GM12878 (cell line): Measurements from ENCODE around the gene RAD18. TPM values are rescaled to one million over a fixed set of nuclear protein-coding genes. Genes with fewer than 3 reads are reported as not detected.

Source experiments
- ATAC-seq: fragments of 200-7000 bp; cut with Tn5 transposase; 3 replicates; pipeline ENCODE4 v1.9.1; 2020; ENCODE audit warnings: mild to moderate bottlenecking, moderate library complexity
- BruUV-seq: library from RNA; stranded (reverse); fragments of 400-500 nt; replicated peaks from 2 replicates; lab custom pipeline; 2021; lab: Mats Ljungman, UMichigan
- CTCF ChIA-PET: fragments of 300-600 bp; sonication (Branson Sonifier 250); formaldehyde crosslinking; extraction: SDS; loops from one replicate; lab custom pipeline; 2021; ENCODE audit warnings: inconsistent platforms; lab: Yijun Ruan, JAX
- POLR2A ChIA-PET: fragments of 350-600 bp; formaldehyde crosslinking; extraction: SDS; loops from one replicate; lab custom pipeline; 2021; ENCODE audit warnings: inconsistent platforms; lab: Charles Lee
- RAD21 ChIA-PET: fragments of 300-600 bp; sonication (Branson Sonifier 250); formaldehyde crosslinking; loops from one replicate; lab custom pipeline; 2023; ENCODE audit warnings: antibody characterized with exemption; ENCODE audit not compliant: unreplicated experiment; lab: Charles Lee
- SMC1A ChIA-PET: fragments of 300-600 bp; sonication (Branson Sonifier 250); formaldehyde crosslinking; loops from one replicate; lab custom pipeline; 2023; ENCODE audit not compliant: unreplicated experiment, uncharacterized antibody; lab: Charles Lee
- DNase-seq: peaks from one replicate; pipeline ENCODE4 v3.0.0-alpha.2; 2011; ENCODE audit warnings: low read depth, low spot score
- FAIRE-seq: peaks from 3 replicates; lab custom pipeline; 2011; peaks lifted over from hg19 to GRCh38; lab: Jason Lieb, UNC
- H2AFZ ChIP-seq: 2 replicates; pipeline ENCODE4 v1.6.0; 2011; ENCODE audit warnings: low read depth, low read length, control low read depth; ENCODE audit not compliant: control insufficient read depth
- H3K27ac ChIP-seq: 2 replicates; pipeline ENCODE4 v1.5.1; 2011; ENCODE audit warnings: control low read depth; ENCODE audit not compliant: control insufficient read depth, insufficient read depth
- H3K27me3 ChIP-seq, 2 experiments: replicated peaks in 1 of 2; 2 replicates each; pipeline versions ENCODE4 v1.6.0 to v1.6.1; 2011; ENCODE audit warnings: low read length in 1 of 2; ENCODE audit not compliant: control insufficient read depth in 2 of 2, insufficient read depth in 2 of 2
- H3K36me3 ChIP-seq, 2 experiments: 2 replicates each; pipeline ENCODE4 v1.5.1; 2011; ENCODE audit warnings: low read length in 1 of 2; ENCODE audit not compliant: control insufficient read depth in 2 of 2, insufficient read depth in 2 of 2
- H3K4me1 ChIP-seq: 2 replicates; pipeline ENCODE4 v1.6.1; 2011; ENCODE audit warnings: mild to moderate bottlenecking, low read length, moderate library complexity, mixed read lengths; ENCODE audit not compliant: control insufficient read depth, insufficient read depth
- H3K4me2 ChIP-seq: 2 replicates; pipeline ENCODE4 v1.6.0; 2011; ENCODE audit warnings: control low read depth; ENCODE audit not compliant: control insufficient read depth, insufficient read depth
- H3K4me3 ChIP-seq: fragments of 200-600 bp; sonication (generic); 2 replicates; pipeline ENCODE4 v1.5.1; 2016
- H3K79me2 ChIP-seq: 2 replicates; pipeline ENCODE4 v1.6.0; 2011; ENCODE audit warnings: low read length; ENCODE audit not compliant: control insufficient read depth, insufficient read depth
- H3K9ac ChIP-seq: 2 replicates; pipeline ENCODE4 v1.8.0; 2011; ENCODE audit warnings: low read length, control low read depth, mixed read lengths; ENCODE audit not compliant: control insufficient read depth, insufficient read depth
- H3K9me3 ChIP-seq: replicated peaks from 3 replicates; pipeline ENCODE4 v1.5.1; 2011; ENCODE audit warnings: mild to moderate bottlenecking, low read length; ENCODE audit not compliant: control insufficient read depth, insufficient read depth
- H4K20me1 ChIP-seq: 2 replicates; pipeline ENCODE4 v1.6.0; 2011; ENCODE audit not compliant: control insufficient read depth, insufficient read depth
- CTCF ChIP-seq, 3 experiments: IDR thresholded peaks in 2 of 3; conservative IDR thresholded peaks in 1 of 3; 2 replicates each; pipeline ENCODE4 v1.5.1; 2011; ENCODE audit warnings: low read depth in 3 of 3, low read length in 3 of 3, mild to moderate bottlenecking in 3 of 3, control low read depth in 2 of 3, moderate library complexity in 2 of 3, inconsistent platforms in 1 of 3, mixed read lengths in 1 of 3; ENCODE audit not compliant: control insufficient read depth in 2 of 3, insufficient read depth in 1 of 3; ENCODE audit errors: extremely low read depth in 1 of 3
- NR2F1 ChIP-seq: fragments of 450-650 bp; conservative IDR thresholded peaks from 2 replicates; pipeline ENCODE4 v1.6.1; 2017; ENCODE audit warnings: mild to moderate bottlenecking
- PAX8 ChIP-seq: fragments of 450-650 bp; IDR thresholded peaks from 2 replicates; pipeline ENCODE4 v1.6.1; 2017; ENCODE audit warnings: mild to moderate bottlenecking, moderate library complexity
- RAD21 ChIP-seq: IDR thresholded peaks from 2 replicates; pipeline ENCODE4 v1.6.1; 2011; ENCODE audit warnings: mild to moderate bottlenecking, low read depth, low read length, moderate library complexity; ENCODE audit not compliant: insufficient read depth
- SPI1 ChIP-seq: IDR thresholded peaks from 2 replicates; pipeline ENCODE4 v1.6.1; 2011; ENCODE audit warnings: low read depth, mild to moderate bottlenecking, low read length, moderate library complexity, borderline replicate concordance; ENCODE audit not compliant: insufficient read depth
- WGBS: methylation state at CpG from one replicate; pipeline ENCODE4 v1.1.6; 2016; ENCODE audit warnings: low lambda C conversion rate; ENCODE audit not compliant: insufficient replicate concordance, insufficient coverage; ENCODE audit errors: missing lambda C conversion rate; 5-methylcytosine and 5-hydroxymethylcytosine counted together
- in situ Hi-C: fragments of 300-500 bp; cut with MboI; formaldehyde crosslinking; loops from 9 replicates; pipeline ENCODE4 v1.14.3; 2018; ENCODE audit warnings: mixed read lengths
- intact Hi-C: fragments of 100-400 bp; cut with micrococcal nuclease; formaldehyde crosslinking; loops from one replicate; pipeline ENCODE4 v1.14.2; 2022; ENCODE audit not compliant: unreplicated experiment
- polyA plus RNA-seq, 11 experiments: library from polyadenylated mRNA; depleted of rRNA in 4 of 11; unstranded in 6 of 11; stranded (reverse) in 5 of 11; fragments of >200 nt; fragmentation: Nextera tagmentation in 4 of 11; fragmentation: Illumina TruSeq in 1 of 11; extraction: Ambion mirVana in 4 of 11; extraction: Trizol in 1 of 11; gene quantifications; 1 replicate in 1 of 11; 2 replicates in 10 of 11; pipeline versions ENCODE4 v1.2.1 to v1.2.3, GENCODE V29; 2011 to 2016; ENCODE audit warnings: inconsistent platforms in 2 of 11, missing spikeins in 2 of 11, low read depth in 1 of 11
- total RNA-seq, 4 experiments: library from RNA; depleted of rRNA in 3 of 4; stranded (reverse); fragments of >200 nt in 3 of 4; fragmentation: Illumina TruSeq in 1 of 4; extraction: Trizol in 1 of 4; gene quantifications; 2 replicates each; pipeline versions ENCODE4 v1.2.1 to v1.2.3, GENCODE V29; 2013 to 2021

RAD18 gene
- total and polyA plus RNA-seq, 10 of the 15 experiments (the other 5 are each of a cell fraction or from before 2014, with no cell fraction given) = 8.7 to 38.6 (median 19.2) TPM

GRCh38 chr3:8938021-8938420 is 25.3 kb downstream of the RAD18 start:
- no peak overlapping the region for H3K27ac ChIP-seq
- no peak overlapping the region for H3K4me2 ChIP-seq
- ChIA-PET CTCF (interaction anchor here (0.6 to 1.4 kb wide), 6 partner anchors 10 to 425 kb away, joined by 3 to 4 read pairs (median 3); partner anchors contain the start of gene THUMPD3), SMC1A (interaction anchor here (0.8 to 2.8 kb wide), 3 partner anchors 11 to 21 kb away, joined by 3 to 10 read pairs (median 5); no protein-coding TSS in a partner anchor), POLR2A (no interaction called here), RAD21 (interaction anchor here (0.7 to 1.8 kb wide), 2 partner anchors 17 to 28 kb away, joined by 3 to 8 read pairs; no protein-coding TSS in a partner anchor)
- DNase-seq (no peak), FAIRE-seq (peak; percentile 35), ATAC-seq (peak; percentile 79)
- no TSS peak for BruUV-seq
- intact Hi-C loops (no loop called here), in situ Hi-C loops (no loop called here)
- H4K20me1 ChIP-seq = no peaks in the 10 kb centered on the region
- H2AFZ ChIP-seq = no peak overlapping the region
- no peaks in the 10 kb centered on the region for H3K79me2 ChIP-seq
- H3K9me3 ChIP-seq = no peaks in the 10 kb centered on the region; the same call in 2 of the 3 replicates
- no peak for TF ChIP-seq NR2F1
- TF ChIP-seq RAD21 = peak; percentile 25; the same call in 1 of the 2 replicates
- TF ChIP-seq PAX8 = no peak
- TF ChIP-seq CTCF (IDR thresholded peaks at IDR 0.05 in 2 of 3, conservative IDR thresholded peaks at IDR 0.05 in 1 of 3; ENCODE audit: control insufficient read depth in 2 of 3, extremely low read depth in 1 of 3, insufficient read depth in 1 of 3, low read depth in 3 of 3, low read length in 3 of 3) = peak; percentile 15 to 31 (median 19); a peak in 3 of 6 replicates
- TF ChIP-seq SPI1 = no peak
- H3K27me3 ChIP-seq = no peaks in the 10 kb centered on the region
- WGBS = 59% methylated on average over 1 of the region's 1 CpG
- no peak overlapping the region for H3K9ac ChIP-seq
- H3K4me1 ChIP-seq = no peaks in the 10 kb centered on the region
- H3K36me3 ChIP-seq = peaks cover 2 to 17% of the 10 kb centered on the region in 2 experiments
- no peak overlapping the region for H3K4me3 ChIP-seq
